Stimulated activated CD4-positive, alpha-beta T cell treated with anti-CD3 and anti-CD28 coated beads, Interleukin-15, amount 100 ng/mL, for 48 hours (primary cell): ENCODE results near the gene RPS10.
"Not testable (repeated sequence)": the region's sequence is repeated elsewhere in the genome, so short reads cannot be mapped to it uniquely, and the experiment has no call there.

ENCODE experiments used
- DNase-seq, 2 donors: peaks; one replicate each; pipeline ENCODE4 v3.0.0-alpha.2; 2020; ENCODE audit warnings: low read depth in 2 of 2

The RPS10 gene

DNA sequence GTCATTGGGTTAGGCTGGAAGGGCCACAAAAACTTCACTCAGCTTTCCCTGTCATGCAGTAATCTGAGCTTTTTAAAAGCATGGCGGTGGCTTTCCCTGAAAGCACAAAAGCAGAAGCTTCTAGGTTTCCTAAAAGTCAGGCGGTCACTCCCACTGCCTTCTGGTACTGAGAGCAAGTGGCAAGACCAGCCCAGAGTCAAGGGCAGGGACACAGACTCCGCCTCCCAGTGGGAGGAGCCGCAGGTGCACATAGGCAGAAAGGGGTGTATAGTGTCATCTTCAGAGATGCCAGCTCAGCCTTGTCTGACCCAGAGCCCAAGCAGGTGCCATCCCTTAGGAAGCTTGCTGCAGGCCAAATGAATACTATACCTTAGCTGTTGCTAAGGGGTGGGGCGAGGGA lies 22.0 kb upstream of the RPS10 start:
- no peak for DNase-seq

DNA sequence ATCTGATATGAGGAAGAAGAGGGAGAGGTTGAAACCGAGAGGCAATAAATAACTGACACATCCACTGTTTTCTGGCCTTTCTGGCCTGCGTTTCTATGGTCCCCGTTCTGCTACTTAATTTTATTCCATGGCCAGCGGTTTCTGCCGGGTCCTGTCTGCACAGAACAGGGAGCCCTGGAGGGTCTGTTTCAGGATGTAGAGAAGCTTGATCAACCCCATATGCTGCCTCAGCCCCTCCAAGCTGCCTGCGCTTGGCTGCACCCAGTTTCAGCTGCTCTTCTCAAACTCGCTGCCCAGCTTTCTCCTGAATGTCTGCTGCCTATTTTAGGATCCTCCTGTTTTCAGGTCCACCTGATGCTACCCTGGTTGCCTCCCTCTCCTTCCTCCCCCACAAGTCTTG lies 21.5 kb upstream of the RPS10 start:
- DNase-seq, result no peak

DNA sequence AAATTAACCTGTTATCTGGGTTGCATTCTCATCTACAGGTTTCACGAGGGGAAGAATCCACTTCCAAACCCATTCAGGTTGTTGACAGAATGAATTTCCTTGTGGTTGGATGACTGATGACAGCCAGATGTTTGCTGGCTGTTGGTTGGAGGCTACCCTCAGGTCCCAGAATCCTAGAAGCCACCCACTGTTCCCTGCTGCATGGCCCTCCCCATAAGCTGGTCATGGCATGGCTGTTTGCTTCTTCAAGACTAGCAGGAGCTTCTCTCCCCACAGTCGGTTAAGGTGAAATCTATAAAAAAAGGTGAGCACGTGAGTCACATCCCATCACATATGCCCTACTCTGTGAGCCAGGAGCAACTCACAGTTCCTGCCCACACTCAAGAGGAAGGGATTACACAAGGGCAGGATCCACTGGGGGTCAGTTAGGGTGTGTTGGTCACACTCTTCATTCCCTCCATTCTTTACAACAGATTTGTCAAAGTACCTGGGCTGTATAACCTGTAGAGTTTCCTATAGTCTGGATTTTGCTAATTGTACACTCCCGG lies 19.5 kb upstream of the RPS10 start:
- no peak for DNase-seq

DNA sequence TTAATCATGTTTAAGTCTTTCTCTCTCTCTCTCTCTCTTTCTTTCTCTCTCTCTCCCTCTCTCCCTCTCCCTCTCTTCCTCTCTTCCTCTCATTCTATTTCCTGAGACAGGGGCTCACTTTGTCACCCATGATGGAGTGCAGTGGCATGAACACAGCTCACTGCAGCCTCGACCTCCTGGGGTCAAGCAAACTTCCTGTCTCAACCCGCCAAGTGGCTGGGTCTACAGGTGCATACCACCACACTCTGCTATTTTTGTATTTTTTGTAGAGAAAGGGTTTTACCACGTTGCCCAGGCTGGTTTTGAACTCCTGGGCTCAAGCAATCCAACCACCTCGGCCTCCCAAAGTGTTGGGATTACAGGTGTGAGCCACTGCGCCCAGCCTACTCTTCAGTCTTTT lies 15.7 kb upstream of the RPS10 start:
- DNase-seq, result no peak

DNA sequence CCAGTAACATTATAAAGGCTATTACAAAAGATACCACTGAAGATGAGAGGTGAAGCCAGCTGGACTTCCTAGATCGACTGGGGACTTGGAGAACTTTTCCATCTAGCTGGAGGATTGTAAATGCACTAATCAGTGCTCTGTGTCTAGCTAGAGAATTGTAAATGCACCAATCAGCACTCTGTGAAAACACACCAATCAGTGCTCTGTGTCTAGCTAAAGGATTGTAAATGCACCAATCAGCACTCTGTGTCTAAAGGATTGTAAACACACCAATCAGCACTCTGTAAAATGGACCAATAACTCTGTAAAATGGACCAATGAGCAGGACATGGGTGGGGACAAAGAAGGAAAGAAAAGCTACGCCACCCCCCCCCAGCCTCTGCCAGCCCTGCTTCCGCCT lies 13.6 kb upstream of the RPS10 start:
- DNase-seq, result no peak

DNA sequence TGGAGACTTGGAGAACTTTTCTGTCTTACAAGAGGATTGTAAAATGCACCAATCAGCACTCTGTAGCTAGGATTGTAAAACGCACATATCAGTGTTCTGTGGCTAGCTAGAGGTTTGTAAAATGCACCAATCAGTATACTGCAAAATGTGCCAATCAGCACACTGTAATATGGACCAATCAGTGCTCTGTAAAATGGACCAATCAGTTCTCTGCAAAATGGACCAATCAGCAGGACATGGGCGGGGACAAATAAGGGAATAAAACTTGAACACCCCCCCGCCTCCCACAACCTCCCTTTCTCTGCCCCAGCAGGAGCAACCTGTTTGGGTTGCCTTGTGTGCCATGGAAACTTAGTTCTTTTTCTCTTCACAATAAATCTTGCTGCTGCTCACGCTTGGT lies 12.8 kb upstream of the RPS10 start:
- DNase-seq, result no peak

DNA sequence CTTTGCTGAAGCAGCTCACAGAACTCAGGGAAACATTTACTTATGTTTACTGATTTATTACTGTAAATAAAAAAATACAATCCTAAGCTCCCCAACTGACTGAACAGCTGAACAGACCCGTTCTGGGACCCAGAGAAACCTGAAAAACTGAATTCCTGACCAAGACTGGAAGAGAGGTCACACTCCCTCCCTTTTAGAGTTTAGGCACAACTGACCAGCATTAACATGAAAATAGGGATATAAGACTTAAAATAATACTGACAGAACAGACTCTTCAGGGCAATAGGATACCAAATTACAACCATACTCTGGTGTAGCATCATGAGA lies 11.7 kb upstream of the RPS10 start:
- DNase-seq, result no peak

DNA sequence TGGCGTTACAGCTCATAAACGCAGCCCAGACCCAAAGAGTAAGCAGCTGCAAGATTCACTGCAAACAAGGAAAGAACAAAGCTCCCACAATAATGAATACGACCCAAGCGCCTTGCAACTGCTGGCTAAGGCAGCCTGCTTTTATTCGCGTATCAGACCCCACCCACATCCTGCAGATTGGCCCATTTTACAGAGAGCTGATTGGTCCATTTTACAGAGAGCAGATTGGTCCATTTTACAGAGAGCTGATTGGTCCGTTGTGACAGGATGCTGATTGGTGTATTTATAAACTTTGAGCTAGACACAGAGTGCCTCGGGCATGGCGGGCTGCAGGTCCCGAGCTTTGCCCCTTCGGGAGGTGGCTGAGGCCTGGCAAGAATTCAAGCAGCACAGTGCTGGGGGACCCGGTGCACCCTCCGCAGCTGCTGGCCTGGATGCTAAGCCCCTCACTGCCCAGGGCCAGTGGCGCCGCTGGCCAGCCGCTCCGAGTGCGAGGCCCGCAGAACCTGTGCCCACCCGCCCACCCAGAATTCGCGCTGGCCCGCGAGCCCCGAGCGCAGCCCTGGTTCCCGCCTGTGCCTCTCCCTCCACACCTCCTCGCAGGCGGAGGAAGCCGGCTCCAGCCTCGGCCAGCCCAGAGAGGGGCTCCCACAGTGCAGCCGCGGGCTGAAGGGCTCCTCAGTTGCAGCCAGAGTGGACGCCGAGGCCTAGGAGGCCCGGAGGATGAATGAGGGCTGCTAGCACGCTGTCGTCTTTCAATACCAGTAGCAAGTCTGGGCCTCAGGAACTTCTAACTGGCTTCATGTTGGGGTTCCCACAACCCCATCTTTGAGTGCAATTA lies 11.2 kb upstream of the RPS10 start:
- no peak for DNase-seq

DNA sequence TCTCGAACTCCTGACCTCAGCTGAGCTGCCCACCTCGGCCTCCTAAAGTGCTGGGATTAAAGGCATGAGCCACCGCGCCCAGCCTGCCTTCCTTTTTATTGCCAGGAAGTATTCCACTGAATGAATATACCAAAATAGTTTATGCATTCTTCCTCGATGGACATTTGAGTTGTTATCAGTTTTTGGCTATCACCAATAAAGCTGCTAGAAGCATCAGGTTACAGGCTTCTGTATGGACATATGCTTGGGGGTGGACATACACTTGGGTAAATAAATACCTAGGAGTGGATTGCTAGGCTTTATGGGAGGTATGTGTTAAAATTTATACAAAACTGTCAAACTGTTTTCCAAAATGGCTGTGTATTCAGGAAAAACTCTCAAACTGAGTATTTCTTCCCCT lies 10.0 kb upstream of the RPS10 start:
- DNase-seq, result no peak

DNA sequence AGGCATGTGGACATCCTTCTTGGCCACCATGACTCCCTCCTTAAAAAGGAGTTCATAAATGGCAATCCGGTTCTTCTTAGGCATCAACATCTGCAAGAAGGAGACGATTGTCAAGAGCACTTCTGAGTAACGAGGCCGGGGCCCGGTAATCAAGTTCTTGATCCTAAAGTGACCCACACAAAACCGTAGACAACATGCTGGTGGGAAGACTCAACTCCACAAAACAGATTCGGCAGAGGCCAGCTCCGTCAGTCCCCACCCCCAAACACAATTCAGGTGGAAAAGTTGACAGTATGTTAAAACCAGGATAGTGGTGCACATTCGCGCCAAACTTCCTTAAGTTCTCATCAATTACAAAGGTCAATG lies 754 bp downstream of the RPS10 start:
- DNase-seq, result no peak

DNA sequence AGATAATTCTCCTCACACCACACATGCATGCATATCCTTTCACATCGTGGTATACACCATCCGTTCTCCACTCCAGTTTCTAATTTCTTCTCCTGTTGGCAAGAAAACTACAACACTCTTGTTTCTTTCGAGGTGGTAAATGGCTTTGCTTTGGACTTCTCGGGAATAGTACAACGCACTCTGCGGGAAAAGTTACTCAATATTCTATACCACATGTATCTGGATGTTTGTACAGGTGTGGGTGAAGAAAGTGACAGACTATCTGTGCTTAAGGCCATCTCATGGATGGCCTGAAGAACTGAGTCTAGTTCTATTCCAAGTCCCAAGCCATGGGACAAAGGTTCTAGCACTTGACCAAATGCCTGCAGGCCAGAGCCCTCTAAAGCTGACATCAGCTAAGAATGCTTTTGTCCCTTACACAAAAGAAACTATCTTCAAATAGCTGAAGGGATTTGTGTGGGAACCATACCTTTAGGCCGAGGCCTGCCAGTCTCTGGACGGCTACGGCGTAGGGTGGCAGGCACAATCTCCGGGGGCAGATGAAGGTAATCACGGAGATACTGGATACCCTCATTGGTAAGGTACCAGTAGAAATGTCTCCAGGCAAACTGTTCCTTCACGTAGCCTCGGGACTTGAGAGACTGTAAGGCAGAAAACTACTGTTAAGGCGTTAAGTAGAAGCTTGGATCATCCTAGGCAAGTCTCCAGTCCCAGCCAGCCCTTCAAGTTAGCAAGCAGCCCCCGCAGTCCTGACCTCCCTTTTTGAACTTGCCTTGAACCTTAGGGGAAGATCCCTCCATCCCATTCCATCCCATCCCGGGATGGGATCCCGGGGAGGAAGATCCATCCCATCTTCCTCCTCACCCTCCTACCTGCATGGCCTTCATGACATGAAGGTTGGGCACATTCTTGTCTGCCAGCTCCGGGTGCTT lies 1.4 kb downstream of the RPS10 start:
- no peak for DNase-seq

DNA sequence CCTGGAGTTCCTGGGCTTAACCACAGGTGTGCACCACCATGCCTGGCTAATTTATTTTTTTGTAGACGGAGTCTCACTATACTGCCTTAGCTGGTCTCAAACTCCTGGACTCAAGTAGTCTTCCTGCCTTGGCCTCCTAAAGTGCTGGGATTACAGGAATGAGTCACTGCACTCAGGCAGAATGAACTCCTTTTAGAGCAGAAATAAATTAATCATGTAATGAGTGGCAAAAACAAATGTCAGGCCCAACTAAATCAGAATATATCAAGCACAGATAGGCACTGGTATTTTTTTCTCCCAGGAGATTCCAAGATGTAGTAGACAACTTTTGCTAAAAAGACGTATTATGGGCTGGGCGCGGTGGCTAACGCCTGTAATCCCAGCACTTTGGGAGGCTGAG lies 2.6 kb downstream of the RPS10 start:
- no peak for DNase-seq

DNA sequence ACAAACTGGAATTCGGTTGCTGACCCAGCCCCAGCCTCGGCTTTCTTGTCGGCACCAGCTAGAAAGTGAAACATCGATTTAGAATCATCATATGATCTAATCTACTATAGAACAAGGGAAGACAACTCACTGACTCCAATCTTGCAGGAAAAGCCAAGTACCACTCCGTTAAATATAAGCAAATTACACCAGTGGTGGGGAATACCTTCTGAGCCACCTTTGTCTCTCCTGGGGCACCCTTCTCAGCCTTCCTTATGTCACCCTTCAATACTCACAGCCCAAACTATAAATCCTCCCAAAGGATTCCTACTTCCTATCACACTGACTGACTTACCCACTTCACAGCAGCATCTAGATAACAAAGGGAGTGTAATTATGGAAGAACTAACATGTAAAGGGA lies 7.5 kb downstream of the RPS10 start:
- DNase-seq, result no peak

DNA sequence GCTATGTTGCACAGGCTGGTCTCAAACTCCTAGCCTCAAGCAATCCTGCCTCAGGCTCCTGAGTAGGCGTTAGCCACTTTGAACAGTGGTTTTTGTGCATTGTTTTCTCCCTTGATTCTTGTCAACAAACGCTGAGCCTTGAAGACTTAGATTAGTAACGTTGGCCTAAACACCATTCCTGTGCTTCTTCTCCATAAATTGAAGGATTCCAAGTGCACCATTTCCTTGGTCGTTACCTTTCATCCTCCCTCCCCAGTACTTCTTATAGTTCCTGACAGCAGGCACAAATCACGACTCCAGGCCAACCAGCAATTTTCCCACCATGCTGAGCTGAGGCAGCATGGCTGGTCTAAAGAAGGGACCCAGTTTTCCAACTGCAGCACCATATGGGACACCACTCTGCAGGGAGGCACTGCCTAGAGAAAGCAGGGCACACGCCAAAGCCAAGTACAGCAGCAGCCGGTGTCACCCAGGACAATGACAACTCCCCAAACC lies 8.9 kb downstream of the RPS10 start:
- DNase-seq, result no peak

DNA sequence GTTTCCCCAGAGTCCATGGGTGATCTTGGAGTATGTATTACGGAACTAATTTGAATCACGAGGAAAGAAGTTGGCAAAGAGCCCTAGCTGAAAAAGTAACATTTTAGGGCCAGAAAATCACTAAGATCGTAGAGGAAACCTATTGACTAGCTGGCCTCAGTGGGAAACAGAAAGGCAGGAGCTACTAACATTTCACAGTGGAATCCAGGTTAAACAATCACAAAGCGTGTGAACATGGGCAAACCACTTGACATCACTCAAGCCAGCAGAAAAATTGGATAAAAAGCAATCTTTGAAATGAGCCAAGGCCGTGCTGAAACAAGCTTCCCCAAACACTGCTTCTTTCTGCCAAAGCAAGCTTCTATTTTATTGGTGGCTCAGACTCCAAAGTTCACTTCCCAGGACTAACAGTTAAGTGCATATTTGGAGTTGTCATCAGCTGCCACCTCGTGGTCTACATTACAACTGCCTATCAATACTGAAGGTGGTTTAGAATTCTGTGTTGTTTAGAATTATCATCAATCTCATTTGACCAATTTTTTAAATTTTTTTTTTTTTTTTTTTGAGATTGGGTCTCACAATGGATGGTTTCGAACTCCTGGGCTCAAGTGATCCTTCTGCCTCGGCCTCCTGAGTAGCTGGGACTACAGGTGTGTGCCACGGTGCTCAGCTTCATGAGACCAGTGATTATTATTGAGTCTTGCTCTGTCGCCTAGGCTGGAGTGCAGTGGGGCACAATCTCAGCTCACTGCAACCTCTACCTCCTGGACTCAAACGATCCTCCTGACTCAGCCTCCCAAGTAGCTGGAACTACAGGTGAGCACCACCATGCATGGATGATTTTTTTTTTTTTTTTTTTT lies 10.6 kb downstream of the RPS10 start:
- DNase-seq, result no peak

DNA sequence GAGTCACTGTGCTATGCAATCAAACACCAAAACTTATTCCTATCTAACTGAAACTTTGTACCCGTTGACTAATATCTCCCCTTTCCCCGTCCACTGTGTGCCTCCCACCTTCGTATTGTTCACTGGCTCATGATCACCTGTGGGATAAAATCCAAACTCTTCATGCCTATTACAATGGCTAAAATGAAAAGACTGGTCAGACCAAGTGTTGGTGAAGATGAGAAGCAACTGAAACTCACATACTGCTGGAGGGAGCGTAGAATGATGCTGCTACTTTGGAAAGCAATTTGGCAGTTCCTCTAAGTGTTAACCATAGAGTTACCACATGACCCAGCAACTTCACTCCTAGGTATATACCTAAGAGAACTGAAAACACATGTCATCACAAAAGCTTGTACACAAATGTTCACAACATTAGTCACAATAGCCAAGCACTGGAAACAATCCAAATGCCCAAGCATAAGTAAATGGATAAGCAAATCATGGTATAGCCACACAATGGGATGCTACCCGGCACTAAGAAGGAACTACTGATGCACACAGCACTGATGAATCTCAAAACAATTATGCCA lies 13.1 kb downstream of the RPS10 start:
- DNase-seq, result no peak

DNA sequence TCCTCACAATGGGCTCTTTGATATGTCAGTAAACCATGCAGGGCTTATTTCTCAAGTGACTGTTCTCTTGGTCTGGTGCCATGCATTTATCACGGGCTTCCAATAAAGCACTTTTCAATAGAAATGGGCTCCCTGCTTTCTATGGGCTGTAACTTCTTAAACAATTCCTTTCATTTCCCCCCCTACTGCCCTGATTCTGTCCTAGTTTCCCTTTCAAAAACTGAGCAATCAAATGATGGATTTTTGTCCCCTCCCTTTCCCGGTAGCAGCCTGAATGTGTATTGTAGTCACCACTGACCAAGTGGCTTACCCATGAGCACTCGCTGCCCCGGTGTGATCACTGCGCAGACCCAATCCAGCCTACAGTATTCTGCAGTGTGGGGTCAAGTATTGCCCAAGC lies 13.9 kb downstream of the RPS10 start:
- DNase-seq, result no peak

DNA sequence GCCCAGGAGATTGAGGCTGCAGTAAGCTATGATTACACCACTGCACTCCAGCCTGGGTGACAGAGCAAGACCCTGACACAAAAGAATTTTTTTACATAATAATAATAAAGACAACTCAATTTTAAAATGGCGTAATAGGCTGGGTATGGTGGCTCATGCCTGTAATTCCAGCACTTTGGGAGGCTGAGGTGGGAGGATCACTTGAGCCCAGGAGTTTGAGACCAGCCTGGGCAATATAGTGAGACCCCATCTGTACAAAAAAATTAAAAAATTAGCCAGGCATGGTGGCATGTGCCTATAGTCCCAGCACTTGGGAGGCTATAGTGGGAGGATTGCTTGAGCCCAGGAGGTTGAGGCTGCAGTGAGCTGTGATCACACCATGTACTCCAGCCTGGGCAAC lies 18.0 kb downstream of the RPS10 start:
- not testable (repeated sequence) for DNase-seq

DNA sequence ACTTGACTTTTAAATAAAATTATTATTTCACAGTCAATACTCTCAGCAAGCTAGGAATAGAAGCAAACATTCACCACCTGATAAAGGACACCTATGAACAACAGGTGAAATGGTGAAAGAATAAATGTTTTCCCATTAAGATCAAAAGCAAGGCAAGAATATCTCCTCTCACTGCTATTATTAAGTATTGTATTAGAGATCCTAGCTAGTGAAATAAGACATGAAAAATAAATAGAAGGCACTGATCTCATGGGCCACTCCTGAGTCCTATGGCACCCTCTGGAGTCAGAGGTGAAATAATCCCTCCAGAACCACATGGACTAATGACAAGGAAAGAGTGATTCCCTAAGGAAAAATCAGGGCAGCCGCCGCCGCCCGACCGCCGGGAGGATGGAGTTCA lies 29.4 kb downstream of the RPS10 start:
- no peak for DNase-seq

DNA sequence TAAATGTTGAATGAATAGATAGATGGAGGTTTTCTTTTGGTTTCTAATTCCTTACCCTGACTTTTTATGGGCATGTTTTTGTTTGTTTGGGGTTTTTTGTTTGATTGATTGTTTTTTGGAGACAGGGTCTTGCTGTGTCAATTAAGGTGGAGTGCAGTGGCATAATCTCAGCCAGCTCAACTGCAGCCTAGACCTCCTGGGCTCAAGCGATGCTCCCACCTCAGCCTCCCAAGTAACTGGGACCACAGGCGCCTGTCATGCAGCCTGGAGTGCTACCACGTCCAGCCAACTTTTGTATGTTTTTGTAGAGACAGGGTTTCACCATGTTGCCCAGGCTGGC lies 31.9 kb downstream of the RPS10 start:
- DNase-seq, result no peak

DNA sequence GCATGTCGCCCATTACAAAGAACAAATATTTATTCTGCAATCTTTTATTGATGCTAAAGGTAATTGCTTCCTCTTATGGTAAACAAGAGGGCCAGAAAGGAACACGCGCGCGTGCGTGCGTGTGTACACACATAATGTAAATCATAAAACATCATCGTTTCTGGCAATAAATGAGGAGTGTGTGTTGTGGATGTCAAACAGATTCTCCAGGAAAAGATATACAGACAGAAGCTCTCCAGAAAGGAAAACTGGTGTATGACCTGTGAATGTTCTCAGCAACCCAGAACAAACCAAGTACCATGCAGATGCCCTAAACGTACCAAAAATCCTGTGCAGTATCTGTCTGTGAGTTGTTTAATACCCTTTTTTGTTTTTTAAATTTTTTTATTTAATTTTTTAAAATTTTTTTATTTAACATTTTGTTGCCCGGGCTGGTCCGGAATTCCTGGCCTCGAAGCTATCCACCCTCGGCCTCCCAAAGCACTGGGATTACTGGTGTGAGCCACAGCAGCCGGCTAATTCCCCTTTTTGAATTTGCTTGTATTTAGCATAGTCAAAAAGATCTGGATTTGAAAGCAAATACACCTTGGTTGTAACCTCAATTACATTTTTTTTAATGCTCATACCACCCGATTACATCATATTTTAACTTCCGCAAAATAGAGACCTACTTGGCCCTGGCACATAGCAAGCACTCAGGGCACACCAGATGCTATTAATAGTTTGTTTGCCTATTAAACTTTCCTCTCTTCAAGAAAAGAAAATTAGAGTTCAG lies 32.5 kb downstream of the RPS10 start:
- no peak for DNase-seq
